ENCODE data around the gene ACOT7.

GRCh38 chr1:6247651-6248050, 145.9 kb downstream of the ACOT7 start:
- no peak for TF ChIP-seq CEBPB (IDR thresholded peaks at IDR 0.05)
- no peak for TF ChIP-seq EGR1 (IDR thresholded peaks at IDR 0.05)
- TF ChIP-seq REST (IDR thresholded peaks at IDR 0.05; ENCODE audit: low read depth) = no peak
